GM08714 (cell line): ENCODE data around the gene NUP210.

Source experiments
- H3K4me3 ChIP-seq: fragments of 200-500 bp; sonication (Bioruptor generic); 2 replicates; pipeline ENCODE4 v1.5.1; 2014; ENCODE audit warnings: mild to moderate bottlenecking, low read length, inconsistent platforms
- ZNF274 ChIP-seq: IDR thresholded peaks from 2 replicates; pipeline ENCODE4 v1.6.1; 2012; ENCODE audit warnings: mild to moderate bottlenecking, low read depth, low read length

Gene NUP210

GRCh38 chr3:13420045-13420830 is at the start of gene NUP210:
TSS of gene NUP210 (minus strand) at chr3:13420322. CDS start at chr3:13420226, 96 bp downstream.
- no peak for TF ChIP-seq ZNF274
- peak within 1 kb of the TSS; percentile 75 for H3K4me3 ChIP-seq

DNA sequence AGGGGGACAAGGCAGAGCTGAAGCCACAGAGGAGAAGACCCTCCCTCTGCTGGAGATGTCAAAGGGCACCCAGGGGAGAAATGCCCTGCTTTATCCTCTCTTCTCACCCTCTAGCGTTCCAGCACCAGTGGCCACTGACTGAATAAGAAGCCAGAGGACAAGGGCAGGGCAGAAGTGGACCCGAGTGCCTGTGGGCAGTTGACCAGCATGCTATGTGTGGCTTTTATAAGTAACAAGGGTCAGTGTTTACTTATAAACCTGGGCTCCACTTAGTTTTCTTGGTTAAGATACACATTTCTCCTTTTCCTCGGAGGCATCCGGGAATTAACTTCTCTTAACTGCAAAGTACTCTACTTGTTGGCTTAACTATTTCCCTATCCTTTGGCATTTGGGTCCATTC is 46.7 kb upstream of the NUP210 start:
- no peak for TF ChIP-seq ZNF274

GRCh38 chr3:13465236-13465873 is 45.2 kb upstream of the NUP210 start:
- H3K4me3 ChIP-seq: no peak overlapping the region
- TF ChIP-seq ZNF274: no peak

More for the DNA sequence above, 46.7 kb upstream of the NUP210 start:
- no peak overlapping the region for H3K4me3 ChIP-seq

GRCh38 chr3:13463618-13464400 is 43.7 kb upstream of the NUP210 start:
- H3K4me3 ChIP-seq: no peak overlapping the region
- no peak for TF ChIP-seq ZNF274

DNA sequence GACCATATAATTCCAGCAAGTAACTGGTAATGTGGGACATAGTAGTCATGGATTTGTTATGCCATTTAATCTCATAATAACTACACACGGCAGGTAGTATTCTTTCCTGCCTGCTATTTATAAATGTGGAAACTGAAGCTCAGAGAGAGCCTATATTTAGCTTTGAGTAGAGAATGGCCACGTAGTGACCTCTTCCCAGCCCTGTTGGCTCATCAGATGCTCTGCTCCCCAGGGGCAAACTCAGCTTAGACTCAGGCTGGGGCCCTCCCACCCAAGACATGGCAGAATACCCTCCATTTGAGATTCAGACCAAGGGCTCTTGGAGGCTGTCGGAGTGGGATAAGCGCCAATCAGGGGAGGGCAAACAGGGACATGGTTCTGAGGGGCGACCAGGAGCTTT is 42.7 kb upstream of the NUP210 start:
- H3K4me3 ChIP-seq: no peak overlapping the region
- no peak for TF ChIP-seq ZNF274

DNA sequence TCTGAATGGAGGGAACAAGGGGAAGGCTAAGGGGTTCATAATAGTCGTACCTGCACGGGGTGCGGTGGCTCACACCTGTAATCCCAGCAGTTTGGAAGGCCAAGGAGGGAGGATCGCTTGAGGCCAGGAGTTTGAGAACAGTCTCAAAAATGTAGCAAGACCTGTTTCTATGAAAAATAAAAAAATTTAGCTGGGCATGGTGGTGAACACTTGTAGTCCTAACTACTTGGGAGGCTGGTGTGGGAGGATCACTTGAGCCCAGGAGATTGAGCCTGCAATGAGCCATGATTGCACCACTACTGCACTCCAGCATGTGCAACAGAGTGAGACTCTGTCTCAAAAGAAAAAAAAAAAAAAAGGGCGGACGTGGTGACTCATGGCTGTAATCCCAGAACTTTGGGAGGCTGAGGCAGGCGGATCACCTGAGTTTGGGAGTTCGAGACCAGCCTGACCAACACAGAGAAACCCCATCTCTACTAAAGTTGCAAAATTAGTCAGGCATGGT is 42.1 kb upstream of the NUP210 start:
- no peak overlapping the region for H3K4me3 ChIP-seq
- no peak for TF ChIP-seq ZNF274

- H3K4me3 ChIP-seq: no peak overlapping the region
- TF ChIP-seq ZNF274: no peak
These were observed 41.3 kb upstream of the NUP210 start for GRCh38 chr3:13461169-13462124.

GRCh38 chr3:13460341-13460736 is 40.2 kb upstream of the NUP210 start:
- TF ChIP-seq ZNF274: no peak
- no peak overlapping the region for H3K4me3 ChIP-seq

GRCh38 chr3:13459605-13460340 is 39.7 kb upstream of the NUP210 start:
- no peak for TF ChIP-seq ZNF274
- no peak overlapping the region for H3K4me3 ChIP-seq

- TF ChIP-seq ZNF274: no peak
- no peak overlapping the region for H3K4me3 ChIP-seq
These were observed 37.5 kb upstream of the NUP210 start for GRCh38 chr3:13457593-13457992.

DNA sequence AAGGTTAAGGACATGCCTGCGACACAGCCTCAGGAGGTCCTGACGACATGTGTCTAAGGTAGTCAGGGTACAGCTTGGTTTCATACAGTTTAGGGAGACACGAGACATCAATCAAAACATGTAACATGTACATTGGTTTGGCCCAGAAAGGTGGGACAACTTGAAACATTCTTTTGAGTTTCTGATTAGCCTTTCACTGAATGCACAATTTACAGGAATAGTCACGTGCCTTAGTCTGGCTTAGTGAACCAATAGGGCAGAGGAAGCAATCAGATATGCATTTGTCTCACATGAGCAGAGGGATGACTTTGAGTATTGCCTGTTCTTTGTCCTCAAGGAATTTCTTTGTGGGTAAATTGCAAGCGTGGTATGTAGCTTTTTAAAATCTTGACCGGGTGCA is 35.5 kb upstream of the NUP210 start:
- H3K4me3 ChIP-seq: no peak overlapping the region
- TF ChIP-seq ZNF274: no peak

GRCh38 chr3:13452490-13453335 is 32.6 kb upstream of the NUP210 start:
- TF ChIP-seq ZNF274: no peak
- H3K4me3 ChIP-seq: peak overlapping the region; percentile 48; the same call in 1 of the 2 replicates
